Measurements from ENCODE around the gene MAX.

- TF ChIP-seq, protein P1, sequence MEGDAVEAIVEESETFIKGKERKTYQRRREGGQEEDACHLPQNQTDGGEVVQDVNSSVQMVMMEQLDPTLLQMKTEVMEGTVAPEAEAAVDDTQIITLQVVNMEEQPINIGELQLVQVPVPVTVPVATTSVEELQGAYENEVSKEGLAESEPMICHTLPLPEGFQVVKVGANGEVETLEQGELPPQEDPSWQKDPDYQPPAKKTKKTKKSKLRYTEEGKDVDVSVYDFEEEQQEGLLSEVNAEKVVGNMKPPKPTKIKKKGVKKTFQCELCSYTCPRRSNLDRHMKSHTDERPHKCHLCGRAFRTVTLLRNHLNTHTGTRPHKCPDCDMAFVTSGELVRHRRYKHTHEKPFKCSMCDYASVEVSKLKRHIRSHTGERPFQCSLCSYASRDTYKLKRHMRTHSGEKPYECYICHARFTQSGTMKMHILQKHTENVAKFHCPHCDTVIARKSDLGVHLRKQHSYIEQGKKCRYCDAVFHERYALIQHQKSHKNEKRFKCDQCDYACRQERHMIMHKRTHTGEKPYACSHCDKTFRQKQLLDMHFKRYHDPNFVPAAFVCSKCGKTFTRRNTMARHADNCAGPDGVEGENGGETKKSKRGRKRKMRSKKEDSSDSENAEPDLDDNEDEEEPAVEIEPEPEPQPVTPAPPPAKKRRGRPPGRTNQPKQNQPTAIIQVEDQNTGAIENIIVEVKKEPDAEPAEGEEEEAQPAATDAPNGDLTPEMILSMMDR (conservative IDR thresholded peaks at IDR 0.05; ENCODE audit: low read depth, low read length) = no peak
- no peak for TF ChIP-seq POLR2A (IDR thresholded peaks at IDR 0.05; ENCODE audit: low read depth, low read length)
- TF ChIP-seq BHLHE40 (IDR thresholded peaks at IDR 0.05; ENCODE audit: low read depth, low read length) = no peak
Measured at GRCh38 chr14:65054471-65055085, 47.7 kb downstream of the MAX start.

All from IMR-90 (cell line).